Right atrium auricular region (tissue), 2 donors: ENCODE data around the gene SPAG16. TPM values are rescaled to one million over a fixed set of nuclear protein-coding genes. Genes with fewer than 3 reads are reported as not detected.

Experiments used
- DNase-seq: peaks from one replicate; pipeline ENCODE4 v3.0.0-alpha.2; 2019; ENCODE audit warnings: low spot score
- H3K27ac ChIP-seq, 2 donors: fragments of 200-600 bp; sonication (generic); 1 replicate in 1 of 2; 2 replicates in 1 of 2; pipeline ENCODE4 v1.5.1; 2016 to 2019
- H3K27me3 ChIP-seq, 2 donors: fragments of 200-600 bp; sonication (generic); one replicate each; pipeline versions ENCODE4 v1.5.1 to v1.6.0; 2017 to 2019
- H3K36me3 ChIP-seq: fragments of 200-600 bp; sonication (generic); one replicate; pipeline ENCODE4 v1.5.1; 2016
- H3K4me1 ChIP-seq, 2 donors: fragments of 200-600 bp; sonication (generic); one replicate each; pipeline versions ENCODE4 v1.5.1 to v1.6.0; 2017 to 2019
- H3K4me3 ChIP-seq, 2 donors: fragments of 200-600 bp; sonication (generic); 1 replicate in 1 of 2; 2 replicates in 1 of 2; pipeline ENCODE4 v1.5.1; 2017 to 2019; ENCODE audit warnings: mild to moderate bottlenecking in 1 of 2, moderate library complexity in 1 of 2
- H3K9me3 ChIP-seq, 2 donors: fragments of 200-600 bp; sonication (generic); one replicate each; pipeline ENCODE4 v1.5.1; 2019
- CTCF ChIP-seq, 2 donors: fragments of 200-600 bp; sonication (generic); IDR thresholded peaks; one replicate each; pipeline ENCODE4 v1.5.1; 2019; ENCODE audit warnings: antibody characterized with exemption in 2 of 2
- total RNA-seq, 2 donors: library from RNA; depleted of rRNA; stranded (reverse); fragments of >200 nt; gene quantifications; one replicate each; pipeline ENCODE4 v1.1.0, GENCODE V29; 2016

Gene SPAG16
- total RNA-seq, 2 donors from 2014 or later = 17.3 to 18.3 TPM

DNA sequence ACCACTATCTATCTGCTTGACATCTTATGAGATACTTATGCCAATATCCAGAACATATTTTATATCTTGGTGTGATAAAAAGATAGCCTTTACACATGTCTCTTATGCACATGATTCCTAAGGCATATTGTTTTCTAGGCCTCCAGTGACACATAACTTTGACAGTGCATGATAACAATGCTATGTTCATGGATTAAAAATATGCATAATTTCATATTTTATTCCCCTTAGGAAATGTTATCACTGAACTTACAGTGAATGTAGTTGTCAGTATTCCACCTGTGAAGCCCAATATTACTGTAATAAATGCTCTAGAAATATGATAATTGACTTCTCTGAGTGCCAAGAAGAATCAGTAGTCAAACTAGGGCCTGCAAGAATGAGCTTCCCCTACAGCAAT lies 532.3 kb downstream of the SPAG16 start:
- TF ChIP-seq CTCF (IDR thresholded peaks at IDR 0.05) = no peak
- Histone ChIP-seq H3K27ac (no peak overlapping the region), H3K36me3 (no peaks in the 10 kb centered on the region), H3K4me1 (no peaks in the 10 kb centered on the region), H3K4me3 (no peak overlapping the region), H3K27me3 (no peaks in the 10 kb centered on the region), H3K9me3 (no peaks in the 10 kb centered on the region)
- no peak for DNase-seq

DNA sequence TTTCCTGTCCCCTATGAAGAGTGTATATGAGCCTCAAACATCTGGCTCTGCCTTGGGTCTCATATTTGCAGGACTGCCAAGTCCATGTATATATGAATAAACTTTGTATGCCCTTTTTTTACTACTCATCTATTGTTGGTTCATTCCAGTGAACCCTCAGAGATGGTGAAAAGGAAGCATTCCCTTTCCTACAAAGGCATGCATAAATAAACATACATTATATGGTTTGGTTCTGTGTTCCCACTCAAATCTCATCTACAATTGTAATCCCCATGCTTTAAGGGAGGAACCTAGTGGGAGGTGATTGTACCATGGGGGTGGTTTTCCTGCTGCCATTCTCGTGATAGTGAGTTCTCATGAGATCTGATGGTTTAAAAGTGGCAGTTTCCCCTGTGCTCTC lies 534.2 kb downstream of the SPAG16 start:
- H3K9me3 ChIP-seq = no peaks in the 10 kb centered on the region
- H3K36me3 ChIP-seq = no peaks in the 10 kb centered on the region
- H3K4me1 ChIP-seq = no peaks in the 10 kb centered on the region
- H3K4me3 ChIP-seq = no peak overlapping the region
- no peaks in the 10 kb centered on the region for H3K27me3 ChIP-seq
- TF ChIP-seq CTCF (IDR thresholded peaks at IDR 0.05) = no peak
- no peak for DNase-seq
- no peak overlapping the region for H3K27ac ChIP-seq

DNA sequence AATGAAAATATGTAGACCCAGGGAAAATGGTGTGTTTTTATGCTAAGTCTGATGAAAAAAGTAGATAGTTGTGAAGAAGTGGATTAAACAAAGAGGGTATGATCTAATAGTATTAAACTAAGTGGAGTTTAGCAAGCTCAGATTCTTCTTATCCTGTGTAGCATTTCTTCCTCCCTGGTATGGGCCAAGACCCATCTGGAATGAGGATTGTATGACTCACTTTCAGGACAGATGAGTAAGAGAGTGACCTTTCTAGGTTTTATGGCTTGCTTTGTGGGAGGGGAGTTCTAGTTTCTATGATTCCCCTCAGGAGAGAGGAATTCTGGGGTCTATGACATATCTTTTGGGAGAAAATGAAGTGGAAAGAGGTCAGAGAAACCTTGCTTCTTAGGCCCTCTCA lies 550.1 kb downstream of the SPAG16 start:
- no peak overlapping the region for H3K4me3 ChIP-seq
- H3K36me3 ChIP-seq = no peaks in the 10 kb centered on the region
- H3K27me3 ChIP-seq = no peaks in the 10 kb centered on the region
- H3K27ac ChIP-seq = no peak overlapping the region
- no peak for DNase-seq
- H3K9me3 ChIP-seq = no peaks in the 10 kb centered on the region
- no peaks in the 10 kb centered on the region for H3K4me1 ChIP-seq
- TF ChIP-seq CTCF (IDR thresholded peaks at IDR 0.05) = no peak

DNA sequence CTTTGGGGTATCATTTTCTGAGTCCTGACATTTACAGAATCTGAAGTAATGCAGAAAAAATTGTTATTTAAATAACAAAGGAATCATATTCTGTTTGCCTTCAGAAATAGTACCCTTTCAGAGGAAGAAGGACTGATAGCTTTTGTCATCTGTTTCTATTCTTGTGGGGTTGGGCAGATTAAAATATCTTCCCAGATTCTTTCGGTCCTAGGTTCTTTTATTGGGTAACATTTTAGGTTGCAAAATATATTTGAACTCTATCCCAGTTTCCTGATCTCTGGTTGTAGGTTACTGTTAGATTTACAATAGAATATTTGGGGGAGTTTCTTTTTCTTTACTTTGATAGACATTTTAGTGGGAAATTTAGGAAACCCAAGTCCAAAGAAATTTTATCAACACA lies 550.5 kb downstream of the SPAG16 start:
- Histone ChIP-seq H3K4me1 (no peaks in the 10 kb centered on the region), H3K4me3 (no peak overlapping the region), H3K27me3 (no peaks in the 10 kb centered on the region), H3K27ac (no peak overlapping the region), H3K9me3 (no peaks in the 10 kb centered on the region), H3K36me3 (no peaks in the 10 kb centered on the region)
- no peak for TF ChIP-seq CTCF (IDR thresholded peaks at IDR 0.05)
- DNase-seq = no peak

GRCh38 chr2:213846856-213847255 lies 562.6 kb downstream of the SPAG16 start:
- H3K4me1 ChIP-seq = no peaks in the 10 kb centered on the region
- TF ChIP-seq CTCF (IDR thresholded peaks at IDR 0.05) = no peak
- H3K36me3 ChIP-seq = no peaks in the 10 kb centered on the region
- H3K4me3 ChIP-seq = no peak overlapping the region
- DNase-seq = no peak
- H3K27me3 ChIP-seq = no peaks in the 10 kb centered on the region
- H3K27ac ChIP-seq = no peak overlapping the region
- no peaks in the 10 kb centered on the region for H3K9me3 ChIP-seq

GRCh38 chr2:213847316-213847715 lies 563.1 kb downstream of the SPAG16 start:
- no peaks in the 10 kb centered on the region for H3K9me3 ChIP-seq
- no peak overlapping the region for H3K27ac ChIP-seq
- H3K27me3 ChIP-seq = no peaks in the 10 kb centered on the region
- TF ChIP-seq CTCF (IDR thresholded peaks at IDR 0.05) = no peak
- no peak for DNase-seq
- H3K4me3 ChIP-seq = no peak overlapping the region
- H3K4me1 ChIP-seq = no peaks in the 10 kb centered on the region
- no peaks in the 10 kb centered on the region for H3K36me3 ChIP-seq
